Inflammatory macrophage (primary cell): ENCODE results near the gene RNF41.
"Not testable (repeated sequence)": the region's sequence is repeated elsewhere in the genome, so short reads cannot be mapped to it uniquely, and the experiment has no call there.

ENCODE experiments used
- DNase-seq, 2 donors: peaks; one replicate each; pipeline ENCODE4 v3.0.0-alpha.2; 2020 to 2022

RNF41 gene

GRCh38 chr12:56208006-56208405 lies 13.7 kb downstream of the RNF41 start:
- DNase-seq: no peak

- peak; percentile 48 to 55 for DNase-seq
Measured at GRCh38 chr12:56206452-56207166, 15.1 kb downstream of the RNF41 start.

- DNase-seq: peak in 1 of 2 donors; percentile 12
Measured at GRCh38 chr12:56205445-56205844, 16.3 kb downstream of the RNF41 start.

- no peak for DNase-seq
Measured at GRCh38 chr12:56204275-56204674, 17.4 kb downstream of the RNF41 start.

GRCh38 chr12:56202838-56203237 lies 18.9 kb downstream of the RNF41 start:
- no peak for DNase-seq

- DNase-seq: no peak
Measured at GRCh38 chr12:56202366-56202765, 19.4 kb downstream of the RNF41 start.

GRCh38 chr12:56198836-56199235 lies 22.9 kb downstream of the RNF41 start:
- no peak for DNase-seq

- no peak for DNase-seq
Measured at GRCh38 chr12:56197921-56198635, 23.6 kb downstream of the RNF41 start.

- DNase-seq: not testable (repeated sequence)
Measured at GRCh38 chr12:56196818-56197550, 24.7 kb downstream of the RNF41 start.

- peak; percentile 92 to 95 for DNase-seq
Measured at GRCh38 chr12:56193025-56193578, 28.6 kb downstream of the RNF41 start.

- no peak for DNase-seq
Measured at GRCh38 chr12:56192582-56192981, 29.1 kb downstream of the RNF41 start.

GRCh38 chr12:56190695-56191155 lies 31.0 kb downstream of the RNF41 start:
- DNase-seq: no peak

GRCh38 chr12:56189918-56190694 lies 31.6 kb downstream of the RNF41 start:
- peak; percentile 84 to 85 for DNase-seq

GRCh38 chr12:56189099-56189917 lies 32.4 kb downstream of the RNF41 start, which contains the start of gene SMARCC2:
Gene SMARCC2, minus strand, starts transcription at chr12:56189483. Its CDS starts 22 bp downstream, at chr12:56189461.
- DNase-seq: peak; percentile 87 to 94

GRCh38 chr12:56188778-56189098 lies 33.0 kb downstream of the RNF41 start:
- no peak for DNase-seq

- peak in 1 of 2 donors; percentile 11 for DNase-seq
Measured at GRCh38 chr12:56188131-56188777, 33.5 kb downstream of the RNF41 start.

- DNase-seq: no peak
Measured at GRCh38 chr12:56186957-56187356, 34.8 kb downstream of the RNF41 start.

GRCh38 chr12:56178347-56178746 lies 43.4 kb downstream of the RNF41 start:
- DNase-seq: no peak

- DNase-seq: no peak
Measured at GRCh38 chr12:56172839-56173238, 48.9 kb downstream of the RNF41 start.

GRCh38 chr12:56169229-56169759 lies 52.4 kb downstream of the RNF41 start:
- DNase-seq: no peak
